Panc1 (cell line): ENCODE results near the gene DNAJC24.

ENCODE experiments used
- POLR2AphosphoS5 ChIP-seq: IDR thresholded peaks from 2 replicates; pipeline ENCODE4 v1.6.1; 2012; ENCODE audit warnings: mild to moderate bottlenecking, low read depth, low read length, moderate library complexity
- SIN3A ChIP-seq: IDR thresholded peaks from 2 replicates; pipeline ENCODE4 v1.6.1; 2012; ENCODE audit warnings: low read depth, mild to moderate bottlenecking, low read length, moderate library complexity, borderline replicate concordance; ENCODE audit not compliant: insufficient read depth
- TCF7L2 ChIP-seq: IDR thresholded peaks from 2 replicates; pipeline ENCODE4 v1.6.1; 2011; ENCODE audit warnings: mild to moderate bottlenecking, low read depth, low read length, inconsistent platforms
- TF ChIP-seq, protein P1 (sequence below): fragments of 450-650 bp; IDR thresholded peaks from 2 replicates; pipeline ENCODE4 v1.5.1; 2017; ENCODE audit warnings: mild to moderate bottlenecking
- TF ChIP-seq, protein P2 (sequence below), 2 experiments: IDR thresholded peaks; 2 replicates each; pipeline ENCODE4 v1.6.1; 2011 to 2012; ENCODE audit warnings: low read depth in 2 of 2, control low read depth in 1 of 2, low read length in 1 of 2, mild to moderate bottlenecking in 1 of 2, moderate library complexity in 1 of 2; ENCODE audit not compliant: insufficient read depth in 1 of 2

DNA sequence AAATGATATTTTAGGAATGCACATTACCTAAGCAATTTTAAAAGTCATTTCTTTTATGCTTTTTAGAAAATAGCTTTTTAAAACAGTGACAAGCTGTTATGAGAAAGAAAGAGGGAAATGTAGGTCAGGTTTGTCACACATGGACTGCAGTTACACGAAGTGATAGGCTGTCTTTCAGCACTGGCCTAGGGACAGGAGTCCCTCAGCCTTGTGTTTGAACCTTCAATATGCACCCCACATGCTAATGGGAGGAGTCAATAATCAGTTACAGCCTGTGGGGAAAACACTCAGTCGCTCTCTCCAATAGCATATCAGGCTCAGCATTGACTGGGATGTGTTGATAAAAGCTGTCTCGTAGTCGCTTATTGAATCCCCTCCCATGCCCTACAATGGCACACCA, 45.8 kb downstream of the DNAJC24 start:
- TF ChIP-seq, protein P1, sequence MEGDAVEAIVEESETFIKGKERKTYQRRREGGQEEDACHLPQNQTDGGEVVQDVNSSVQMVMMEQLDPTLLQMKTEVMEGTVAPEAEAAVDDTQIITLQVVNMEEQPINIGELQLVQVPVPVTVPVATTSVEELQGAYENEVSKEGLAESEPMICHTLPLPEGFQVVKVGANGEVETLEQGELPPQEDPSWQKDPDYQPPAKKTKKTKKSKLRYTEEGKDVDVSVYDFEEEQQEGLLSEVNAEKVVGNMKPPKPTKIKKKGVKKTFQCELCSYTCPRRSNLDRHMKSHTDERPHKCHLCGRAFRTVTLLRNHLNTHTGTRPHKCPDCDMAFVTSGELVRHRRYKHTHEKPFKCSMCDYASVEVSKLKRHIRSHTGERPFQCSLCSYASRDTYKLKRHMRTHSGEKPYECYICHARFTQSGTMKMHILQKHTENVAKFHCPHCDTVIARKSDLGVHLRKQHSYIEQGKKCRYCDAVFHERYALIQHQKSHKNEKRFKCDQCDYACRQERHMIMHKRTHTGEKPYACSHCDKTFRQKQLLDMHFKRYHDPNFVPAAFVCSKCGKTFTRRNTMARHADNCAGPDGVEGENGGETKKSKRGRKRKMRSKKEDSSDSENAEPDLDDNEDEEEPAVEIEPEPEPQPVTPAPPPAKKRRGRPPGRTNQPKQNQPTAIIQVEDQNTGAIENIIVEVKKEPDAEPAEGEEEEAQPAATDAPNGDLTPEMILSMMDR = no peak
- TF ChIP-seq POLR2AphosphoS5 (no peak), TCF7L2 (no peak), SIN3A (no peak)
- TF ChIP-seq, protein P2, sequence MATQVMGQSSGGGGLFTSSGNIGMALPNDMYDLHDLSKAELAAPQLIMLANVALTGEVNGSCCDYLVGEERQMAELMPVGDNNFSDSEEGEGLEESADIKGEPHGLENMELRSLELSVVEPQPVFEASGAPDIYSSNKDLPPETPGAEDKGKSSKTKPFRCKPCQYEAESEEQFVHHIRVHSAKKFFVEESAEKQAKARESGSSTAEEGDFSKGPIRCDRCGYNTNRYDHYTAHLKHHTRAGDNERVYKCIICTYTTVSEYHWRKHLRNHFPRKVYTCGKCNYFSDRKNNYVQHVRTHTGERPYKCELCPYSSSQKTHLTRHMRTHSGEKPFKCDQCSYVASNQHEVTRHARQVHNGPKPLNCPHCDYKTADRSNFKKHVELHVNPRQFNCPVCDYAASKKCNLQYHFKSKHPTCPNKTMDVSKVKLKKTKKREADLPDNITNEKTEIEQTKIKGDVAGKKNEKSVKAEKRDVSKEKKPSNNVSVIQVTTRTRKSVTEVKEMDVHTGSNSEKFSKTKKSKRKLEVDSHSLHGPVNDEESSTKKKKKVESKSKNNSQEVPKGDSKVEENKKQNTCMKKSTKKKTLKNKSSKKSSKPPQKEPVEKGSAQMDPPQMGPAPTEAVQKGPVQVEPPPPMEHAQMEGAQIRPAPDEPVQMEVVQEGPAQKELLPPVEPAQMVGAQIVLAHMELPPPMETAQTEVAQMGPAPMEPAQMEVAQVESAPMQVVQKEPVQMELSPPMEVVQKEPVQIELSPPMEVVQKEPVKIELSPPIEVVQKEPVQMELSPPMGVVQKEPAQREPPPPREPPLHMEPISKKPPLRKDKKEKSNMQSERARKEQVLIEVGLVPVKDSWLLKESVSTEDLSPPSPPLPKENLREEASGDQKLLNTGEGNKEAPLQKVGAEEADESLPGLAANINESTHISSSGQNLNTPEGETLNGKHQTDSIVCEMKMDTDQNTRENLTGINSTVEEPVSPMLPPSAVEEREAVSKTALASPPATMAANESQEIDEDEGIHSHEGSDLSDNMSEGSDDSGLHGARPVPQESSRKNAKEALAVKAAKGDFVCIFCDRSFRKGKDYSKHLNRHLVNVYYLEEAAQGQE (IDR thresholded peaks at IDR 0.05; ENCODE audit: insufficient read depth in 1 of 2, low read depth in 2 of 2, low read length in 1 of 2) = no peak
